ENCODE results near the gene GRIN1. TPM values are rescaled to one million over a fixed set of nuclear protein-coding genes. Genes with fewer than 3 reads are reported as not detected.

The GRIN1 gene
- total and polyA plus RNA-seq, 2 of the 13 experiments (the other 11 are each of a cell fraction or from before 2014, with no cell fraction given) = 0.13 TPM; not detected in 1

GRCh38 chr9:137188490-137189296 lies 49.7 kb downstream of the GRIN1 start, which contains the start of the genes ANAPC2 and SSNA1 (continued):
- TF ChIP-seq ZNF446 (CRISPR knock-in tag; IDR thresholded peaks at IDR 0.05) = no peak
- no peak for TF ChIP-seq ZNF407 (CRISPR knock-in tag; IDR thresholded peaks at IDR 0.05; ENCODE audit: not compliant biosample characterization)
- peak; percentile 30; the same call in 1 of the 2 replicates for TF ChIP-seq TFAP4 (IDR thresholded peaks at IDR 0.05; ENCODE audit: borderline replicate concordance, low read depth)
- TF ChIP-seq KDM4B (CRISPR knock-in tag; IDR thresholded peaks at IDR 0.05) = 0 out of 2 replicates have a peak, but pooled peaks have one; percentile 18
- TF ChIP-seq ZSCAN29 (CRISPR knock-in tag; conservative IDR thresholded peaks at IDR 0.05) = no peak
- peak; percentile 8; the same call in 1 of the 2 replicates for TF ChIP-seq ZFP90 (CRISPR knock-in tag; IDR thresholded peaks at IDR 0.05; ENCODE audit: borderline replicate concordance)
- TF ChIP-seq ZNF496 (CRISPR knock-in tag; IDR thresholded peaks at IDR 0.05; ENCODE audit: insufficient replicate concordance) = no peak
- TF ChIP-seq, protein P1, sequence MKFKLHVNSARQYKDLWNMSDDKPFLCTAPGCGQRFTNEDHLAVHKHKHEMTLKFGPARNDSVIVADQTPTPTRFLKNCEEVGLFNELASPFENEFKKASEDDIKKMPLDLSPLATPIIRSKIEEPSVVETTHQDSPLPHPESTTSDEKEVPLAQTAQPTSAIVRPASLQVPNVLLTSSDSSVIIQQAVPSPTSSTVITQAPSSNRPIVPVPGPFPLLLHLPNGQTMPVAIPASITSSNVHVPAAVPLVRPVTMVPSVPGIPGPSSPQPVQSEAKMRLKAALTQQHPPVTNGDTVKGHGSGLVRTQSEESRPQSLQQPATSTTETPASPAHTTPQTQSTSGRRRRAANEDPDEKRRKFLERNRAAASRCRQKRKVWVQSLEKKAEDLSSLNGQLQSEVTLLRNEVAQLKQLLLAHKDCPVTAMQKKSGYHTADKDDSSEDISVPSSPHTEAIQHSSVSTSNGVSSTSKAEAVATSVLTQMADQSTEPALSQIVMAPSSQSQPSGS (CRISPR knock-in tag; IDR thresholded peaks at IDR 0.05) = peak; percentile 92
- TF ChIP-seq ZNF546 (CRISPR knock-in tag; conservative IDR thresholded peaks at IDR 0.05) = no peak; the same call in 1 of the 2 replicates
- TF ChIP-seq ZZZ3 (CRISPR knock-in tag; IDR thresholded peaks at IDR 0.05; ENCODE audit: borderline replicate concordance) = peak; percentile 90; the same call in 1 of the 2 replicates
- TF ChIP-seq, protein P2, sequence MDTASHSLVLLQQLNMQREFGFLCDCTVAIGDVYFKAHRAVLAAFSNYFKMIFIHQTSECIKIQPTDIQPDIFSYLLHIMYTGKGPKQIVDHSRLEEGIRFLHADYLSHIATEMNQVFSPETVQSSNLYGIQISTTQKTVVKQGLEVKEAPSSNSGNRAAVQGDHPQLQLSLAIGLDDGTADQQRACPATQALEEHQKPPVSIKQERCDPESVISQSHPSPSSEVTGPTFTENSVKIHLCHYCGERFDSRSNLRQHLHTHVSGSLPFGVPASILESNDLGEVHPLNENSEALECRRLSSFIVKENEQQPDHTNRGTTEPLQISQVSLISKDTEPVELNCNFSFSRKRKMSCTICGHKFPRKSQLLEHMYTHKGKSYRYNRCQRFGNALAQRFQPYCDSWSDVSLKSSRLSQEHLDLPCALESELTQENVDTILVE (CRISPR knock-in tag; IDR thresholded peaks at IDR 0.05) = peak; percentile 68; the same call in 1 of the 2 replicates
- no peak for TF ChIP-seq PLRG1 (conservative IDR thresholded peaks at IDR 0.05)
- peak; percentile 99 for TF ChIP-seq FOXK1 (CRISPR knock-in tag; IDR thresholded peaks at IDR 0.05; ENCODE audit: borderline replicate concordance, low read depth)
- peak; percentile 74 for TF ChIP-seq AGO2 (optimal IDR thresholded peaks at IDR 0.05; ENCODE audit: low read depth, low read length)
- no peak for TF ChIP-seq MTA3 (CRISPR knock-in tag; IDR thresholded peaks at IDR 0.05)
- no peak for TF ChIP-seq GABPA (IDR thresholded peaks at IDR 0.05; ENCODE audit: low read depth, low read length)
- TF ChIP-seq GABPA (CRISPR knock-in tag; IDR thresholded peaks at IDR 0.05; ENCODE audit: low read depth) = no peak; the same call in 1 of the 2 replicates

All from HepG2 (cell line).